Endothelial cell of umbilical vein (primary cell): ENCODE measurements around the gene LRRC46. TPM values are rescaled to one million over a fixed set of nuclear protein-coding genes. Genes with fewer than 3 reads are reported as not detected.
A peak's percentile ranks its signal among the peaks of the same experiment; 100 is the strongest.

Source experiments
- BruUV-seq: library from RNA; stranded (reverse); fragments of 400-500 nt; replicated peaks from 2 replicates; lab custom pipeline; 2021; lab: Mats Ljungman, UMichigan
- CTCF ChIA-PET: fragments of 300-600, 350-600 bp; sonication (Branson Sonifier 250); formaldehyde crosslinking; loops from one replicate; lab custom pipeline; 2021; ENCODE audit warnings: antibody characterized with exemption, inconsistent platforms; lab: Charles Lee
- POLR2A ChIA-PET: fragments of 300-600, 350-600 bp; sonication (Branson Sonifier 250); formaldehyde crosslinking; loops from one replicate; lab custom pipeline; 2021; ENCODE audit warnings: antibody characterized with exemption, inconsistent platforms; lab: Charles Lee
- DNase-seq: peaks from one replicate; pipeline ENCODE4 v3.0.0-alpha.2; 2011; ENCODE audit warnings: low read depth, low spot score
- FAIRE-seq: peaks from 2 replicates; lab custom pipeline; 2011; peaks lifted over from hg19 to GRCh38; lab: Jason Lieb, UNC
- H2AFZ ChIP-seq: 2 replicates; pipeline ENCODE4 v1.6.0; 2012; ENCODE audit warnings: low read depth, low read length, control low read depth, inconsistent platforms
- H3K27ac ChIP-seq: 2 replicates; pipeline ENCODE4 v1.5.1; 2011; ENCODE audit warnings: low read depth, mild to moderate bottlenecking, control low read depth, low read length, moderate library complexity; ENCODE audit not compliant: insufficient read depth
- H3K27me3 ChIP-seq, 2 experiments: 2 replicates each; pipeline versions ENCODE4 v1.6.0 to v1.6.1; 2011; ENCODE audit warnings: low read length in 2 of 2, mixed read lengths in 1 of 2; ENCODE audit not compliant: control insufficient read depth in 2 of 2, insufficient read depth in 2 of 2
- H3K36me3 ChIP-seq, 2 experiments: 2 replicates in 1 of 2; 3 replicates in 1 of 2; pipeline ENCODE4 v1.5.1; 2011; ENCODE audit warnings: low read length in 2 of 2, mild to moderate bottlenecking in 1 of 2, moderate library complexity in 1 of 2; ENCODE audit not compliant: control insufficient read depth in 2 of 2, insufficient read depth in 2 of 2; ENCODE audit errors: extremely low read depth in 1 of 2
- H3K4me1 ChIP-seq: 3 replicates; pipeline ENCODE4 v1.5.1; 2011; ENCODE audit warnings: mild to moderate bottlenecking, low read length; ENCODE audit not compliant: control insufficient read depth, insufficient read depth; ENCODE audit errors: extremely low read depth
- H3K4me2 ChIP-seq: 2 replicates; pipeline ENCODE4 v1.6.1; 2011; ENCODE audit warnings: low read length, control low read depth, mixed read lengths; ENCODE audit not compliant: insufficient read depth
- H3K4me3 ChIP-seq, 3 experiments: fragments of 200-600 bp in 1 of 3; sonication (generic), shearing (Covaris generic) in 1 of 3; replicated peaks in 1 of 3; 2 replicates each; pipeline ENCODE4 v1.5.1; 2011 to 2016; ENCODE audit warnings: control low read depth in 3 of 3, low read length in 3 of 3, mild to moderate bottlenecking in 2 of 3, inconsistent platforms in 1 of 3, low read depth in 1 of 3, moderate library complexity in 1 of 3; ENCODE audit not compliant: insufficient read depth in 1 of 3
- H3K79me2 ChIP-seq: 2 replicates; pipeline ENCODE4 v1.6.0; 2012; ENCODE audit warnings: low read length, inconsistent platforms; ENCODE audit not compliant: control insufficient read depth, insufficient read depth
- H3K9ac ChIP-seq: replicated peaks from 2 replicates; pipeline ENCODE3; 2011; ENCODE audit warnings: low read length, control low read depth; ENCODE audit not compliant: insufficient read depth; ENCODE audit errors: extremely low read depth
- H3K9me1 ChIP-seq: replicated peaks from 3 replicates; pipeline ENCODE4 v1.6.0; 2011; ENCODE audit warnings: mild to moderate bottlenecking, low read length; ENCODE audit not compliant: control insufficient read depth, insufficient read depth; ENCODE audit errors: extremely low read depth
- H3K9me3 ChIP-seq: replicated peaks from 2 replicates; pipeline ENCODE4 v1.5.1; 2012; ENCODE audit warnings: low read length, inconsistent platforms; ENCODE audit not compliant: control insufficient read depth, insufficient read depth
- H4K20me1 ChIP-seq: replicated peaks from 2 replicates; pipeline ENCODE3; 2011; ENCODE audit warnings: mild to moderate bottlenecking, low read length; ENCODE audit not compliant: control insufficient read depth, insufficient read depth; ENCODE audit errors: extremely low read depth
- CTCF ChIP-seq, 2 donors: IDR thresholded peaks; 1 replicate in 1 of 2; 2 replicates in 1 of 2; pipeline ENCODE4 v1.5.1; 2011; ENCODE audit warnings: low read length in 2 of 2, mild to moderate bottlenecking in 2 of 2, moderate library complexity in 2 of 2, control low read depth in 1 of 2, inconsistent platforms in 1 of 2, low read depth in 1 of 2; ENCODE audit not compliant: insufficient read depth in 1 of 2; ENCODE audit errors: extremely low read depth in 1 of 2
- EZH2 ChIP-seq: IDR thresholded peaks from 2 replicates; pipeline ENCODE4 v1.6.1; 2012; ENCODE audit warnings: borderline replicate concordance, low read depth, mild to moderate bottlenecking, moderate library complexity, low read length, inconsistent platforms; ENCODE audit not compliant: severe bottlenecking
- JUN ChIP-seq: IDR thresholded peaks from 2 replicates; pipeline ENCODE4 v1.6.1; 2011; ENCODE audit warnings: borderline replicate concordance, low read depth; ENCODE audit not compliant: insufficient read length, insufficient read depth
- MYC ChIP-seq: IDR thresholded peaks from one replicate; pipeline ENCODE4 v1.6.1; 2011; ENCODE audit warnings: mild to moderate bottlenecking, low read depth, low read length
- POLR2A ChIP-seq: IDR thresholded peaks from 2 replicates; pipeline ENCODE4 v1.6.1; 2012; ENCODE audit warnings: low read depth, mild to moderate bottlenecking, control low read depth, low read length
- POLR2AphosphoS5 ChIP-seq: IDR thresholded peaks from 2 replicates; pipeline ENCODE4 v1.6.1; 2012; ENCODE audit warnings: low read depth, mild to moderate bottlenecking, control low read depth, low read length, moderate library complexity; ENCODE audit not compliant: insufficient read depth
- dilution Hi-C: fragments of 300-500 bp; cut with MboI; formaldehyde crosslinking; loops from one replicate; pipeline ENCODE4 v1.15.0; 2019; ENCODE audit warnings: low sequenced_read_pairs; ENCODE audit not compliant: extremely low pct_ligation_motif_present
- intact Hi-C: fragments of 100-400 bp; cut with micrococcal nuclease; formaldehyde crosslinking; loops from one replicate; pipeline ENCODE4 v1.10.0; 2022
- polyA plus RNA-seq, 4 experiments: library from polyadenylated mRNA; depleted of rRNA in 3 of 4; stranded (reverse) in 3 of 4; unstranded in 1 of 4; fragments of >200 nt; gene quantifications; 2 replicates each; pipeline versions ENCODE4 v1.2.1 to v1.2.3, GENCODE V29; 2011 to 2012; ENCODE audit warnings: missing spikeins in 1 of 4
- total RNA-seq: library from RNA; stranded (reverse); gene quantifications from 2 replicates; pipeline ENCODE4 v1.2.3, GENCODE V29; 2021
- TF ChIP-seq, protein P1 (sequence below): IDR thresholded peaks from 2 replicates; pipeline ENCODE4 v1.6.1; 2011; ENCODE audit not compliant: insufficient read depth, insufficient read length

Gene LRRC46
- total and polyA plus RNA-seq, 2 donors (not counting 3 experiments of a cell fraction or from before 2014, with no cell fraction given) = 0.36 to 0.42 TPM

- no peaks in the 10 kb centered on the region for H3K9me1 ChIP-seq
- peaks cover 14% of the 10 kb centered on the region for H3K79me2 ChIP-seq
- TF ChIP-seq POLR2AphosphoS5 = no peak
- TF ChIP-seq JUN = no peak
- no peak for TF ChIP-seq MYC
- TF ChIP-seq CTCF (IDR thresholded peaks at IDR 0.05; ENCODE audit: extremely low read depth in 1 of 2, insufficient read depth in 1 of 2, low read depth in 1 of 2, low read length in 2 of 2) = no peak
- TF ChIP-seq, protein P1, sequence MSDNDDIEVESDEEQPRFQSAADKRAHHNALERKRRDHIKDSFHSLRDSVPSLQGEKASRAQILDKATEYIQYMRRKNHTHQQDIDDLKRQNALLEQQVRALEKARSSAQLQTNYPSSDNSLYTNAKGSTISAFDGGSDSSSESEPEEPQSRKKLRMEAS = no peak
- TF ChIP-seq EZH2 = no peak
- no peak for TF ChIP-seq POLR2A
- H3K4me3 ChIP-seq = peak overlapping the region in 1 of 3 experiments; percentile 37
- FAIRE-seq (peak; percentile 26), DNase-seq (no peak)
- CTCF ChIA-PET = interaction anchor here (0.6 to 1.7 kb wide), 12 partner anchors 9 to 168 kb away, joined by 3 to 22 read pairs (median 4); partner anchors contain the start of genes OSBPL7, PNPO and SCRN2
- peak overlapping the region; percentile 90 for H3K4me2 ChIP-seq
- no TSS peak for BruUV-seq
- intact Hi-C loops (loop anchor here (1.0 to 2.0 kb wide), 2 partner anchors 11 to 55 kb away; partner anchors contain the start of gene OSBPL7), dilution Hi-C loops (no loop called here)
- H3K9me3 ChIP-seq = no peaks in the 10 kb centered on the region
- H3K4me1 ChIP-seq = peaks cover 28% of the 10 kb centered on the region
- no peaks in the 10 kb centered on the region for H3K27me3 ChIP-seq
- no peak overlapping the region for H3K27ac ChIP-seq
- no peaks in the 10 kb centered on the region for H4K20me1 ChIP-seq
- H2AFZ ChIP-seq = peak overlapping the region; percentile 81
- H3K9ac ChIP-seq = peak overlapping the region; percentile 5
- POLR2A ChIA-PET = interaction anchor here (1.2 kb wide), 2 partner anchors 8 to 10 kb away, joined by 3 to 5 read pairs; partner anchors contain the start of gene OSBPL7
- H3K36me3 ChIP-seq = peaks cover 0 to 11% of the 10 kb centered on the region in 2 experiments
Observed at GRCh38 chr17:47831934-47832327, 461 bp downstream of the LRRC46 start.
